HepG2 (cell line): ENCODE measurements around the gene VPS52. TPM values are rescaled to one million over a fixed set of nuclear protein-coding genes. Genes with fewer than 3 reads are reported as not detected.

Experiments
- ATAD3A ChIP-seq: sonication (generic); formaldehyde crosslinking; IDR thresholded peaks from 2 replicates; pipeline ENCODE4 v1.4.0; 2020; ENCODE audit warnings: missing genetic modification reagents
- CAMTA2 ChIP-seq: sonication (generic); formaldehyde crosslinking; IDR thresholded peaks from 2 replicates; pipeline ENCODE4 v1.4.0; 2020; ENCODE audit warnings: mild to moderate bottlenecking, missing genetic modification reagents, borderline replicate concordance
- CBFB ChIP-seq: sonication (generic); formaldehyde crosslinking; IDR thresholded peaks from 2 replicates; pipeline ENCODE4 v1.4.0; 2020; ENCODE audit warnings: missing genetic modification reagents
- CENPBD1 ChIP-seq: sonication (generic); formaldehyde crosslinking; IDR thresholded peaks from 2 replicates; pipeline ENCODE4 v1.8.0; 2022; ENCODE audit warnings: missing genetic modification reagents, low read depth, mild to moderate bottlenecking, borderline replicate concordance
- DNMT1 ChIP-seq: sonication (generic); formaldehyde crosslinking; IDR thresholded peaks from 2 replicates; pipeline ENCODE4 v1.5.1; 2020; ENCODE audit warnings: mild to moderate bottlenecking, missing genetic modification reagents
- GATAD2A ChIP-seq: IDR thresholded peaks from 2 replicates; pipeline ENCODE4 v1.6.1; 2016
- HBP1 ChIP-seq: IDR thresholded peaks from 2 replicates; pipeline ENCODE4 v1.6.1; 2016; ENCODE audit warnings: low read depth, control low read depth
- IRF2 ChIP-seq: IDR thresholded peaks from 2 replicates; pipeline ENCODE4 v1.6.1; 2018; ENCODE audit warnings: missing genetic modification reagents, missing compliant biosample characterization
- KLF12 ChIP-seq: sonication (generic); formaldehyde crosslinking; IDR thresholded peaks from 2 replicates; pipeline ENCODE4 v1.4.0; 2020; ENCODE audit warnings: missing genetic modification reagents, borderline replicate concordance
- MAZ ChIP-seq, 2 experiments: sonication (generic) in 1 of 2; formaldehyde crosslinking in 1 of 2; IDR thresholded peaks; 2 replicates each; pipeline versions ENCODE4 v1.5.0 to v1.6.1; 2012 to 2020; ENCODE audit warnings: low read depth in 2 of 2, mild to moderate bottlenecking in 2 of 2, borderline replicate concordance in 1 of 2, improper control_type of control experiment in 1 of 2, low read length in 1 of 2, missing genetic modification reagents in 1 of 2, moderate library complexity in 1 of 2
- TFE3 ChIP-seq: IDR thresholded peaks from 2 replicates; pipeline ENCODE4 v1.6.1; 2016
- TGIF2 ChIP-seq: IDR thresholded peaks from 2 replicates; pipeline ENCODE4 v1.6.1; 2016; ENCODE audit warnings: control low read depth, missing compliant biosample characterization
- ZBTB20 ChIP-seq: sonication (generic); formaldehyde crosslinking; IDR thresholded peaks from 2 replicates; pipeline ENCODE4 v1.8.1; 2023; ENCODE audit warnings: missing genetic modification reagents, low read depth, mild to moderate bottlenecking, borderline replicate concordance
- ZBTB25 ChIP-seq: IDR thresholded peaks from 2 replicates; pipeline ENCODE4 v1.6.1; 2018; ENCODE audit warnings: missing genetic modification reagents
- ZC3H4 ChIP-seq: sonication (generic); formaldehyde crosslinking; IDR thresholded peaks from 2 replicates; pipeline ENCODE4 v1.4.0; 2020; ENCODE audit warnings: missing genetic modification reagents, borderline replicate concordance
- ZNF335 ChIP-seq: sonication (generic); formaldehyde crosslinking; IDR thresholded peaks from 2 replicates; pipeline ENCODE4 v1.4.0; 2020; ENCODE audit warnings: missing genetic modification reagents
- ZNF414 ChIP-seq: sonication (generic); formaldehyde crosslinking; IDR thresholded peaks from 2 replicates; pipeline ENCODE4 v1.5.0; 2020; ENCODE audit warnings: missing genetic modification reagents
- ZNF556 ChIP-seq: sonication (generic); formaldehyde crosslinking; IDR thresholded peaks from 2 replicates; pipeline ENCODE4 v1.4.0; 2020; ENCODE audit warnings: mild to moderate bottlenecking, missing genetic modification reagents, borderline replicate concordance
- ZNF615 ChIP-seq: sonication (generic); formaldehyde crosslinking; IDR thresholded peaks from 2 replicates; pipeline ENCODE4 v1.5.0; 2020; ENCODE audit warnings: mild to moderate bottlenecking, missing genetic modification reagents, borderline replicate concordance
- ZNF629 ChIP-seq: sonication (generic); formaldehyde crosslinking; conservative IDR thresholded peaks from 2 replicates; pipeline ENCODE4 v1.5.0; 2020; ENCODE audit warnings: missing genetic modification reagents
- ZNF746 ChIP-seq: sonication (generic); formaldehyde crosslinking; IDR thresholded peaks from 2 replicates; pipeline ENCODE4 v1.8.0; 2022; ENCODE audit warnings: mild to moderate bottlenecking, missing genetic modification reagents
- ZSCAN5A ChIP-seq: sonication (generic); formaldehyde crosslinking; IDR thresholded peaks from 2 replicates; pipeline ENCODE4 v1.8.0; 2022; ENCODE audit warnings: mild to moderate bottlenecking, missing genetic modification reagents, borderline replicate concordance
- polyA plus RNA-seq, 8 experiments: library from polyadenylated mRNA; depleted of rRNA in 3 of 8; stranded (reverse) in 7 of 8; unstranded in 1 of 8; fragments of >200 nt; fragmentation: Illumina TruSeq in 4 of 8; extraction: Trizol in 4 of 8; gene quantifications; 2 replicates each; pipeline versions ENCODE4 v1.2.1 to v1.2.3, GENCODE V29; 2011 to 2016; ENCODE audit warnings: low read depth in 4 of 8, missing spikeins in 1 of 8, mixed read lengths in 1 of 8; ENCODE audit not compliant: insufficient read depth in 1 of 8
- total RNA-seq, 5 experiments: library from RNA; depleted of rRNA; stranded (reverse); fragments of >200 nt; fragmentation: Illumina TruSeq; extraction: Trizol; gene quantifications; 2 replicates each; pipeline ENCODE4 v1.2.3, GENCODE V29; 2016; ENCODE audit warnings: low read depth in 1 of 5

VPS52 gene
- total and polyA plus RNA-seq, 2 of the 13 experiments (the other 11 are each of a cell fraction or from before 2014, with no cell fraction given), result 48.9 to 85.5 TPM

- TF ChIP-seq HBP1 (CRISPR knock-in tag) (peak; percentile 51; the same call in 1 of the 2 replicates), ATAD3A (peak; percentile 54; the same call in 1 of the 2 replicates), TFE3 (peak; percentile 29; the same call in 1 of the 2 replicates), CBFB (CRISPR knock-in tag) (no peak), ZNF746 (CRISPR knock-in tag) (peak; percentile 11; the same call in 1 of the 2 replicates), ZNF615 (no peak), KLF12 (no peak), IRF2 (CRISPR knock-in tag) (peak; percentile 55; the same call in 1 of the 2 replicates), ZNF556 (no peak), DNMT1 (0 out of 2 replicates have a peak, but pooled peaks have one; percentile 14), ZC3H4 (CRISPR knock-in tag) (no peak), CENPBD1 (CRISPR knock-in tag) (no peak), ZSCAN5A (no peak), GATAD2A (peak; percentile 24; the same call in 1 of the 2 replicates), ZNF335 (CRISPR knock-in tag) (0 out of 2 replicates have a peak, but pooled peaks have one; percentile 47), ZBTB25 (CRISPR knock-in tag) (peak; percentile 52), ZBTB20 (no peak), MAZ (IDR thresholded peaks at IDR 0.05; ENCODE audit: borderline replicate concordance, low read depth, low read length) (peak; percentile 57; the same call in 1 of the 2 replicates), MAZ (CRISPR knock-in tag; IDR thresholded peaks at IDR 0.05; ENCODE audit: low read depth) (no peak; the same call in 1 of the 2 replicates), ZNF629 (CRISPR knock-in tag) (no peak), ZNF414 (0 out of 2 replicates have a peak, but pooled peaks have one; percentile 12), CAMTA2 (no peak), TGIF2 (CRISPR knock-in tag) (peak; percentile 88; the same call in 1 of the 2 replicates)
Observed at GRCh38 chr6:33247977-33248642, 23.6 kb downstream of the VPS52 start (continued).
